Measurements from ENCODE around the gene DDX59. TPM values are rescaled to one million over a fixed set of nuclear protein-coding genes. Genes with fewer than 3 reads are reported as not detected.

The DDX59 gene
- total and polyA plus RNA-seq, 10 of the 15 experiments (the other 5 are each of a cell fraction or from before 2014, with no cell fraction given) = 17.3 to 42.1 (median 23.6) TPM

DNA sequence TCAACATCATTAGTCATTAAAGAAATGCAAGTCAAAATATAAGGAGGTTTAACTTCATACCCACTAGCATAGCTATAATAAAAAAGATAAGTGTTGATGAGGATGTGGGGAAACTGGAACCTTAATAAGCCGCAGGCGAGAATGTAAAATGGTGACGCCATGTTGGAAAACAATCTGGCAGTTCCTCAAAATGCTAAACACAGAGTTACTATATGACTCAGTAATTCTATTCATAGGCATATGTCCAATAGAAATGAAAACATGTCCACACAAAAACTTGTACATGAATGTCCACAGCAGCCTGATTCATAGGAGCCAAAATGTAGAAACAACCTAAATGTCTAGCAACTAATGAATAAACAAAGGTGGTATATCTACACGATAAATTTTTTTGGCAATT, 23.2 kb downstream of the DDX59 start (continued):
- TF ChIP-seq, protein P1, sequence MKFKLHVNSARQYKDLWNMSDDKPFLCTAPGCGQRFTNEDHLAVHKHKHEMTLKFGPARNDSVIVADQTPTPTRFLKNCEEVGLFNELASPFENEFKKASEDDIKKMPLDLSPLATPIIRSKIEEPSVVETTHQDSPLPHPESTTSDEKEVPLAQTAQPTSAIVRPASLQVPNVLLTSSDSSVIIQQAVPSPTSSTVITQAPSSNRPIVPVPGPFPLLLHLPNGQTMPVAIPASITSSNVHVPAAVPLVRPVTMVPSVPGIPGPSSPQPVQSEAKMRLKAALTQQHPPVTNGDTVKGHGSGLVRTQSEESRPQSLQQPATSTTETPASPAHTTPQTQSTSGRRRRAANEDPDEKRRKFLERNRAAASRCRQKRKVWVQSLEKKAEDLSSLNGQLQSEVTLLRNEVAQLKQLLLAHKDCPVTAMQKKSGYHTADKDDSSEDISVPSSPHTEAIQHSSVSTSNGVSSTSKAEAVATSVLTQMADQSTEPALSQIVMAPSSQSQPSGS (IDR thresholded peaks at IDR 0.05; ENCODE audit: low read length) = 0 out of 2 replicates have a peak, but pooled peaks have one; percentile 45
- no peak for TF ChIP-seq PAX8 (IDR thresholded peaks at IDR 0.05)
- TF ChIP-seq, protein P2, sequence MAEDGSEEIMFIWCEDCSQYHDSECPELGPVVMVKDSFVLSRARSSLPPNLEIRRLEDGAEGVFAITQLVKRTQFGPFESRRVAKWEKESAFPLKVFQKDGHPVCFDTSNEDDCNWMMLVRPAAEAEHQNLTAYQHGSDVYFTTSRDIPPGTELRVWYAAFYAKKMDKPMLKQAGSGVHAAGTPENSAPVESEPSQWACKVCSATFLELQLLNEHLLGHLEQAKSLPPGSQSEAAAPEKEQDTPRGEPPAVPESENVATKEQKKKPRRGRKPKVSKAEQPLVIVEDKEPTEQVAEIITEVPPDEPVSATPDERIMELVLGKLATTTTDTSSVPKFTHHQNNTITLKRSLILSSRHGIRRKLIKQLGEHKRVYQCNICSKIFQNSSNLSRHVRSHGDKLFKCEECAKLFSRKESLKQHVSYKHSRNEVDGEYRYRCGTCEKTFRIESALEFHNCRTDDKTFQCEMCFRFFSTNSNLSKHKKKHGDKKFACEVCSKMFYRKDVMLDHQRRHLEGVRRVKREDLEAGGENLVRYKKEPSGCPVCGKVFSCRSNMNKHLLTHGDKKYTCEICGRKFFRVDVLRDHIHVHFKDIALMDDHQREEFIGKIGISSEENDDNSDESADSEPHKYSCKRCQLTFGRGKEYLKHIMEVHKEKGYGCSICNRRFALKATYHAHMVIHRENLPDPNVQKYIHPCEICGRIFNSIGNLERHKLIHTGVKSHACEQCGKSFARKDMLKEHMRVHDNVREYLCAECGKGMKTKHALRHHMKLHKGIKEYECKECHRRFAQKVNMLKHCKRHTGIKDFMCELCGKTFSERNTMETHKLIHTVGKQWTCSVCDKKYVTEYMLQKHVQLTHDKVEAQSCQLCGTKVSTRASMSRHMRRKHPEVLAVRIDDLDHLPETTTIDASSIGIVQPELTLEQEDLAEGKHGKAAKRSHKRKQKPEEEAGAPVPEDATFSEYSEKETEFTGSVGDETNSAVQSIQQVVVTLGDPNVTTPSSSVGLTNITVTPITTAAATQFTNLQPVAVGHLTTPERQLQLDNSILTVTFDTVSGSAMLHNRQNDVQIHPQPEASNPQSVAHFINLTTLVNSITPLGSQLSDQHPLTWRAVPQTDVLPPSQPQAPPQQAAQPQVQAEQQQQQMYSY (CRISPR knock-in tag; IDR thresholded peaks at IDR 0.05) = no peak
- no peak for TF ChIP-seq CHD1 (IDR thresholded peaks at IDR 0.05; ENCODE audit: low read depth, low read length)
- TF ChIP-seq NFIC (IDR thresholded peaks at IDR 0.05; ENCODE audit: low read depth, low read length) = peak; percentile 76
- TF ChIP-seq DPF2 (IDR thresholded peaks at IDR 0.05) = peak; percentile 51
- no peak for TF ChIP-seq SUZ12 (IDR thresholded peaks at IDR 0.05; ENCODE audit: unreplicated experiment)

DNA sequence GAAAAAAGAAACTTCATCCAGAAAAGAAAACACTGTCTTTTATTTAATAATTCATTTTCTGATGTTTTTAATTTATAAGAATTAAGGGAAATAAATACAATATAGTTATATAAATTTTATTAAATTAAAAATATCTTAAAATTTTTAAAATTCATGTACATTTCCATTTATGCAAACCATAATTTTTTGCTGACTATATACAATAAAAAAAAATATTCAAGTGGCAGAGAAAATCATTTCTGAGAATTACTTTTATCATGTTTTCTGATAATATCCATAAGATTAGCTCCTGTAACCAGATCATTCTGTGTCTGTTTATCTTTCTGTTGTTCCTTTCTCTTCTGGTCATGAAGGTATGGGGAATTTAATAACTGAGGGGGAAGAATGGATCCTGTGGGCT, 25.7 kb downstream of the DDX59 start:
- POLR2A ChIA-PET = interaction anchor here (1.6 kb wide), 1 partner anchor 16 kb away, joined by 8 read pairs; no protein-coding TSS in a partner anchor
- Histone ChIP-seq H3K27ac (ENCODE audit: control insufficient read depth, insufficient read depth) (no peak overlapping the region), H3K79me2 (ENCODE audit: control insufficient read depth, insufficient read depth, low read length) (no peaks in the 10 kb centered on the region), H3K4me2 (ENCODE audit: control insufficient read depth, insufficient read depth) (no peak overlapping the region), H3K36me3 (ENCODE audit: control insufficient read depth in 2 of 2, insufficient read depth in 2 of 2, low read length in 1 of 2) (peaks cover 0 to 11% of the 10 kb centered on the region in 2 experiments; a peak in 3 of 4 replicates), H3K9me3 (replicated peaks; ENCODE audit: control insufficient read depth, insufficient read depth, low read length) (no peaks in the 10 kb centered on the region), H3K27me3 (replicated peaks in 1 of 2; ENCODE audit: control insufficient read depth in 2 of 2, insufficient read depth in 2 of 2, low read length in 1 of 2) (no peaks in the 10 kb centered on the region), H3K9ac (ENCODE audit: control insufficient read depth, insufficient read depth, low read length) (no peak overlapping the region), H3K4me3 (no peak overlapping the region), H2AFZ (ENCODE audit: control insufficient read depth, low read depth, low read length) (no peak overlapping the region), H3K4me1 (ENCODE audit: control insufficient read depth, insufficient read depth, low read length) (peaks cover 9% of the 10 kb centered on the region; the same call in 1 of the 2 replicates), H4K20me1 (ENCODE audit: control insufficient read depth, insufficient read depth) (no peaks in the 10 kb centered on the region)
- in situ Hi-C loops (cut with MboI) = no loop called here
- no peak for DNase-seq (ENCODE audit: low read depth, low spot score)
- SMC1A ChIA-PET (ENCODE audit: uncharacterized antibody, unreplicated experiment) = interaction anchor here (1.3 to 1.5 kb wide), 4 partner anchors 8 to 26 kb away, joined by 3 to 6 read pairs (median 4); partner anchors contain the start of gene DDX59
- RAD21 ChIA-PET (ENCODE audit: unreplicated experiment) = interaction anchor here (1.1 kb wide), 1 partner anchor 22 kb away, joined by 3 read pairs; no protein-coding TSS in a partner anchor
- FAIRE-seq = no peak
- BruUV-seq (replicated peaks) = no TSS peak
- CTCF ChIA-PET = interaction anchor here (1.9 kb wide), 1 partner anchor 9 kb away, joined by 5 read pairs; no protein-coding TSS in a partner anchor
- ATAC-seq = no peak
- intact Hi-C loops (cut with micrococcal nuclease; ENCODE audit: unreplicated experiment) = no loop called here
- TF ChIP-seq SUZ12 (IDR thresholded peaks at IDR 0.05; ENCODE audit: unreplicated experiment) (no peak), ZNF384 (IDR thresholded peaks at IDR 0.05; ENCODE audit: borderline replicate concordance, low read depth, low read length) (no peak), KDM1A (IDR thresholded peaks at IDR 0.05; ENCODE audit: borderline replicate concordance) (no peak), MTA2 (IDR thresholded peaks at IDR 0.05; ENCODE audit: low read depth) (no peak), SMC3 (IDR thresholded peaks at IDR 0.05; ENCODE audit: borderline replicate concordance, low read length) (no peak), ZNF207 (IDR thresholded peaks at IDR 0.05; ENCODE audit: borderline replicate concordance) (no peak), NFYB (IDR thresholded peaks at IDR 0.05; ENCODE audit: insufficient read depth, low read depth, low read length) (no peak)
- TF ChIP-seq, protein P3, sequence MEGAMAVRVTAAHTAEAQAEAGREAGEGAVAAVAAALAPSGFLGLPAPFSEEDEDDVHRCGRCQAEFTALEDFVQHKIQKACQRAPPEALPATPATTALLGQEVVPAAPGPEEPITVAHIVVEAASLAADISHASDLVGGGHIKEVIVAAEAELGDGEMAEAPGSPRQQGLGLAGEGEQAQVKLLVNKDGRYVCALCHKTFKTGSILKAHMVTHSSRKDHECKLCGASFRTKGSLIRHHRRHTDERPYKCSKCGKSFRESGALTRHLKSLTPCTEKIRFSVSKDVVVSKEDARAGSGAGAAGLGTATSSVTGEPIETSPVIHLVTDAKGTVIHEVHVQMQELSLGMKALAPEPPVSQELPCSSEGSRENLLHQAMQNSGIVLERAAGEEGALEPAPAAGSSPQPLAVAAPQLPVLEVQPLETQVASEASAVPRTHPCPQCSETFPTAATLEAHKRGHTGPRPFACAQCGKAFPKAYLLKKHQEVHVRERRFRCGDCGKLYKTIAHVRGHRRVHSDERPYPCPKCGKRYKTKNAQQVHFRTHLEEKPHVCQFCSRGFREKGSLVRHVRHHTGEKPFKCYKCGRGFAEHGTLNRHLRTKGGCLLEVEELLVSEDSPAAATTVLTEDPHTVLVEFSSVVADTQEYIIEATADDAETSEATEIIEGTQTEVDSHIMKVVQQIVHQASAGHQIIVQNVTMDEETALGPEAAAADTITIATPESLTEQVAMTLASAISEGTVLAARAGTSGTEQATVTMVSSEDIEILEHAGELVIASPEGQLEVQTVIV (IDR thresholded peaks at IDR 0.05; ENCODE audit: borderline replicate concordance, partially characterized antibody) = no peak

All from GM12878 (cell line).